Mesenchymal stem cell (in vitro differentiated cells and primary cell): ENCODE measurements around the gene TLX2.
A peak's percentile ranks its signal among the peaks of the same experiment; 100 is the strongest.

ENCODE experiments used
- DNase-seq: peaks from one replicate; pipeline ENCODE4 v3.0.0-alpha.2; 2013
- H2AFZ ChIP-seq: one replicate; pipeline ENCODE4 v1.6.1; 2013; ENCODE audit warnings: low read depth, mild to moderate bottlenecking, control low read depth, inconsistent platforms, low read length, moderate library complexity
- H2AK5ac ChIP-seq: 2 replicates; pipeline ENCODE4 v1.6.1; 2013; ENCODE audit warnings: low read length, moderate library complexity, mild to moderate bottlenecking, inconsistent platforms; ENCODE audit not compliant: severe bottlenecking
- H2BK120ac ChIP-seq: one replicate; pipeline ENCODE4 v1.6.1; 2013; ENCODE audit warnings: low read depth, mild to moderate bottlenecking, inconsistent platforms, low read length, moderate library complexity
- H2BK12ac ChIP-seq, 2 experiments: one replicate each; pipeline ENCODE4 v1.6.1; 2013; ENCODE audit warnings: inconsistent platforms in 2 of 2, low read length in 2 of 2, mild to moderate bottlenecking in 2 of 2, moderate library complexity in 2 of 2, control low read depth in 1 of 2
- H2BK15ac ChIP-seq: one replicate; pipeline ENCODE4 v1.6.1; 2013; ENCODE audit warnings: mild to moderate bottlenecking, low read depth, inconsistent platforms; ENCODE audit not compliant: poor library complexity, severe bottlenecking
- H2BK5ac ChIP-seq: 2 replicates; pipeline ENCODE4 v1.6.1; 2013; ENCODE audit warnings: low read depth, mild to moderate bottlenecking, low read length, control low read depth, inconsistent platforms; ENCODE audit not compliant: poor library complexity, severe bottlenecking
- H3K14ac ChIP-seq, 2 experiments: one replicate each; pipeline ENCODE4 v1.6.1; 2013; ENCODE audit warnings: inconsistent platforms in 2 of 2, low read length in 2 of 2, control low read depth in 1 of 2, mild to moderate bottlenecking in 1 of 2, moderate library complexity in 1 of 2
- H3K18ac ChIP-seq, 2 experiments: one replicate each; pipeline ENCODE4 v1.6.1; 2013; ENCODE audit warnings: inconsistent platforms in 2 of 2, low read length in 2 of 2, control low read depth in 1 of 2, low read depth in 1 of 2, mild to moderate bottlenecking in 1 of 2
- H3K23ac ChIP-seq, 2 experiments: one replicate each; pipeline ENCODE4 v1.6.1; 2013; ENCODE audit warnings: inconsistent platforms in 2 of 2, low read length in 2 of 2, mild to moderate bottlenecking in 2 of 2, moderate library complexity in 2 of 2, control low read depth in 1 of 2
- H3K27ac ChIP-seq: 2 replicates; pipeline ENCODE4 v1.5.1; 2013; ENCODE audit warnings: mild to moderate bottlenecking, moderate library complexity, low read length, control low read depth, inconsistent platforms; ENCODE audit not compliant: poor library complexity, severe bottlenecking
- H3K27me3 ChIP-seq, 2 experiments: 2 replicates each; pipeline versions ENCODE4 v1.6.1 to v1.7.0; 2013; ENCODE audit warnings: low read length in 2 of 2, mild to moderate bottlenecking in 2 of 2, moderate library complexity in 2 of 2, control low read depth in 1 of 2, inconsistent platforms in 1 of 2; ENCODE audit not compliant: control insufficient read depth in 1 of 2, insufficient read depth in 1 of 2
- H3K36me3 ChIP-seq, 2 experiments: 2 replicates each; pipeline versions ENCODE4 v1.6.1 to v1.7.0; 2013; ENCODE audit warnings: low read length in 2 of 2, control low read depth in 1 of 2, inconsistent platforms in 1 of 2, low read depth in 1 of 2, mild to moderate bottlenecking in 1 of 2; ENCODE audit not compliant: insufficient read depth in 2 of 2, control insufficient read depth in 1 of 2
- H3K4ac ChIP-seq, 2 experiments: one replicate each; pipeline ENCODE4 v1.6.1; 2013; ENCODE audit warnings: inconsistent platforms in 2 of 2, low read length in 2 of 2, mild to moderate bottlenecking in 2 of 2, moderate library complexity in 2 of 2, control low read depth in 1 of 2, low read depth in 1 of 2
- H3K4me1 ChIP-seq: 2 replicates; pipeline ENCODE4 v1.6.1; 2013; ENCODE audit warnings: low read depth, low read length, control low read depth; ENCODE audit not compliant: control insufficient read depth, insufficient read depth
- H3K4me2 ChIP-seq: 2 replicates; pipeline ENCODE4 v1.6.1; 2013; ENCODE audit warnings: low read length, mild to moderate bottlenecking, inconsistent platforms; ENCODE audit not compliant: poor library complexity, severe bottlenecking
- H3K4me3 ChIP-seq, 2 experiments: 2 replicates each; pipeline versions ENCODE4 v1.5.1 to v1.7.0; 2013; ENCODE audit warnings: low read length in 2 of 2, mild to moderate bottlenecking in 2 of 2, control low read depth in 1 of 2, low read depth in 1 of 2; ENCODE audit not compliant: insufficient read depth in 1 of 2
- H3K79me1 ChIP-seq: replicated peaks from 2 replicates; pipeline ENCODE4 v1.6.1; 2013; ENCODE audit warnings: mild to moderate bottlenecking, control low read depth, low read length, inconsistent platforms; ENCODE audit not compliant: poor library complexity, severe bottlenecking
- H3K9ac ChIP-seq: 2 replicates; pipeline ENCODE4 v1.7.0; 2013; ENCODE audit warnings: mild to moderate bottlenecking, low read length, moderate library complexity
- H3K9me3 ChIP-seq: 2 replicates; pipeline ENCODE4 v1.7.0; 2013; ENCODE audit warnings: mild to moderate bottlenecking, low read length; ENCODE audit not compliant: control insufficient read depth
- H4K8ac ChIP-seq: one replicate; pipeline ENCODE4 v1.6.1; 2013; ENCODE audit warnings: inconsistent platforms, mild to moderate bottlenecking, low read length, moderate library complexity
- H4K91ac ChIP-seq: one replicate; pipeline ENCODE4 v1.6.1; 2013; ENCODE audit warnings: mild to moderate bottlenecking, low read length, inconsistent platforms
- WGBS: methylation state at CpG from one replicate; pipeline ENCODE4 v1.1.7; 2013; ENCODE audit warnings: mixed read lengths; 5-methylcytosine and 5-hydroxymethylcytosine counted together

The TLX2 gene

GRCh38 chr2:74499940-74500577 lies 14.2 kb upstream of the TLX2 start:
- Histone ChIP-seq H3K27me3 (peaks cover 0 to 55% of the 10 kb centered on the region in 2 experiments), H2AK5ac (no peak overlapping the region), H2BK12ac (no peak overlapping the region), H2BK120ac (no peak overlapping the region), H2BK5ac (no peak overlapping the region), H3K9me3 (no peaks in the 10 kb centered on the region), H3K27ac (no peak overlapping the region), H2AFZ (no peak overlapping the region), H4K8ac (no peak overlapping the region), H4K91ac (no peak overlapping the region), H3K4me2 (peak overlapping the region; percentile 75), H3K4me3 (peak overlapping the region in 1 of 2 experiments; percentile 77), H3K18ac (no peak overlapping the region), H3K23ac (no peak overlapping the region), H2BK15ac (no peak overlapping the region), H3K14ac (no peak overlapping the region), H3K9ac (peak overlapping the region; percentile 77), H3K79me1 (peaks cover 3% of the 10 kb centered on the region), H3K36me3 (peaks cover 7 to 9% of the 10 kb centered on the region in 2 experiments), H3K4ac (no peak overlapping the region), H3K4me1 (peaks cover 49% of the 10 kb centered on the region)
- WGBS: 35% methylated on average over 15 of the region's 15 CpGs
- DNase-seq: no peak

GRCh38 chr2:74500578-74500946 lies 13.7 kb upstream of the TLX2 start:
- no peaks in the 10 kb centered on the region for H3K9me3 ChIP-seq
- no peak overlapping the region for H3K18ac ChIP-seq
- H2BK120ac ChIP-seq: no peak overlapping the region
- no peak overlapping the region for H2BK15ac ChIP-seq
- H4K91ac ChIP-seq: no peak overlapping the region
- H3K9ac ChIP-seq: no peak overlapping the region
- H2BK12ac ChIP-seq: no peak overlapping the region
- H2BK5ac ChIP-seq: no peak overlapping the region
- no peak overlapping the region for H2AFZ ChIP-seq
- H3K4me3 ChIP-seq: no peak overlapping the region
- DNase-seq: no peak
- H3K14ac ChIP-seq: no peak overlapping the region
- H2AK5ac ChIP-seq: no peak overlapping the region
- H3K36me3 ChIP-seq: peaks cover 12 to 14% of the 10 kb centered on the region in 2 experiments
- no peak overlapping the region for H4K8ac ChIP-seq
- H3K23ac ChIP-seq: no peak overlapping the region
- H3K4me1 ChIP-seq: peaks cover 54% of the 10 kb centered on the region
- peaks cover 0 to 55% of the 10 kb centered on the region in 2 experiments for H3K27me3 ChIP-seq
- H3K4me2 ChIP-seq: no peak overlapping the region
- peaks cover 6% of the 10 kb centered on the region for H3K79me1 ChIP-seq
- no peak overlapping the region for H3K4ac ChIP-seq
- H3K27ac ChIP-seq: no peak overlapping the region

GRCh38 chr2:74501335-74502071 lies 12.7 kb upstream of the TLX2 start:
- WGBS: 38% methylated on average over 15 of the region's 18 CpGs
- H4K8ac ChIP-seq: no peak overlapping the region
- peak overlapping the region; percentile 96 for H3K9ac ChIP-seq
- H3K18ac ChIP-seq: no peak overlapping the region
- no peak overlapping the region for H3K27ac ChIP-seq
- peak overlapping the region in 1 of 2 experiments; percentile 90 for H3K4me3 ChIP-seq
- DNase-seq: no peak
- peaks cover 15 to 19% of the 10 kb centered on the region in 2 experiments for H3K36me3 ChIP-seq
- peak overlapping the region; percentile 41 for H2BK15ac ChIP-seq
- H3K4ac ChIP-seq: no peak overlapping the region
- peaks cover 61% of the 10 kb centered on the region for H3K4me1 ChIP-seq
- H3K4me2 ChIP-seq: no peak overlapping the region
- no peak overlapping the region for H2AFZ ChIP-seq
- no peak overlapping the region for H2BK5ac ChIP-seq
- no peaks in the 10 kb centered on the region for H3K9me3 ChIP-seq
- peaks cover 9% of the 10 kb centered on the region for H3K79me1 ChIP-seq
- H2AK5ac ChIP-seq: no peak overlapping the region
- H3K14ac ChIP-seq: no peak overlapping the region
- H3K23ac ChIP-seq: no peak overlapping the region
- no peak overlapping the region for H2BK120ac ChIP-seq
- no peak overlapping the region for H2BK12ac ChIP-seq
- H3K27me3 ChIP-seq: peaks cover 0 to 55% of the 10 kb centered on the region in 2 experiments
- H4K91ac ChIP-seq: no peak overlapping the region

GRCh38 chr2:74502147-74502719 lies 12.0 kb upstream of the TLX2 start:
- Histone ChIP-seq H2BK15ac (peak overlapping the region; percentile 31), H4K8ac (peak overlapping the region; percentile 61), H2BK5ac (no peak overlapping the region), H3K4me1 (peaks cover 66% of the 10 kb centered on the region), H2AK5ac (no peak overlapping the region), H2AFZ (no peak overlapping the region), H2BK12ac (no peak overlapping the region), H3K36me3 (peaks cover 15 to 19% of the 10 kb centered on the region in 2 experiments), H3K14ac (no peak overlapping the region), H3K4ac (peak overlapping the region; percentile 36 to 57), H3K4me3 (peak overlapping the region; percentile 64 to 90), H4K91ac (peak overlapping the region; percentile 96), H3K4me2 (peak overlapping the region; percentile 98), H3K9ac (peak overlapping the region; percentile 96), H3K27me3 (peaks cover 0 to 48% of the 10 kb centered on the region in 2 experiments), H3K23ac (no peak overlapping the region), H3K27ac (no peak overlapping the region), H2BK120ac (peak overlapping the region; percentile 96), H3K9me3 (no peaks in the 10 kb centered on the region), H3K79me1 (peaks cover 14% of the 10 kb centered on the region), H3K18ac (peak overlapping the region; percentile 83 to 96)
- WGBS: 7% methylated on average over 29 of the region's 32 CpGs
- peak; percentile 41 for DNase-seq
